SU-DHL-6 (cell line): Measurements from ENCODE around the gene CMTM3.

Source experiments
- H2AFZ ChIP-seq: fragments of 200-600 bp; sonication (generic); 2 replicates; pipeline ENCODE4 v1.6.1; 2014; ENCODE audit warnings: low read depth, mild to moderate bottlenecking, moderate library complexity, mixed read lengths, antibody characterized with exemption, low read length; ENCODE audit not compliant: severe bottlenecking
- H3F3A ChIP-seq: fragments of 200-600 bp; shearing (Covaris generic); 2 replicates; pipeline ENCODE4 v1.6.0; 2016; ENCODE audit warnings: antibody characterized with exemption, mild to moderate bottlenecking; ENCODE audit not compliant: insufficient read depth
- H3K27ac ChIP-seq: fragments of 200-600 bp; sonication (generic); 2 replicates; pipeline ENCODE4 v1.5.1; 2016; ENCODE audit warnings: low read depth, mild to moderate bottlenecking, low read length, moderate library complexity, mixed read lengths
- H3K27me3 ChIP-seq: fragments of 200-600 bp; sonication (generic), shearing (Covaris generic); 2 replicates; pipeline ENCODE4 v1.6.0; 2014; ENCODE audit warnings: mild to moderate bottlenecking, low read length
- H3K36me3 ChIP-seq: fragments of 200-600 bp; sonication (generic); 2 replicates; pipeline ENCODE4 v1.6.1; 2014; ENCODE audit warnings: mild to moderate bottlenecking, low read length, mixed read lengths
- H3K4me2 ChIP-seq: fragments of 300-600, 200-600 bp; shearing (Covaris generic), sonication (generic); 2 replicates; pipeline ENCODE4 v1.6.0; 2014; ENCODE audit warnings: low read length, low read depth, mild to moderate bottlenecking; ENCODE audit not compliant: poor library complexity, severe bottlenecking
- H3K4me3 ChIP-seq: fragments of 200-600 bp; sonication (generic); 2 replicates; pipeline ENCODE4 v1.5.1; 2014; ENCODE audit warnings: antibody characterized with exemption, low read length, mild to moderate bottlenecking, mixed read lengths; ENCODE audit not compliant: insufficient read depth, poor library complexity, severe bottlenecking
- H3K79me2 ChIP-seq: fragments of 200-600 bp; sonication (generic); 2 replicates; pipeline ENCODE4 v1.6.1; 2014; ENCODE audit warnings: mild to moderate bottlenecking, low read length, moderate library complexity; ENCODE audit not compliant: insufficient read depth
- H3K9ac ChIP-seq: fragments of 200-600 bp; sonication (generic); 2 replicates; pipeline ENCODE4 v1.7.0; 2014; ENCODE audit warnings: mild to moderate bottlenecking, low read length
- H3K9me2 ChIP-seq: fragments of 200-600 bp; sonication (generic); replicated peaks from 2 replicates; pipeline ENCODE4 v1.6.1; 2014; ENCODE audit warnings: low read length; ENCODE audit not compliant: insufficient read depth
- H3K9me3 ChIP-seq: fragments of 200-600 bp; sonication (generic); 2 replicates; pipeline ENCODE4 v1.6.1; 2014; ENCODE audit warnings: low read length, mixed read lengths; ENCODE audit not compliant: insufficient read depth
- H4K20me1 ChIP-seq: fragments of 200-600 bp; sonication (generic); 2 replicates; pipeline ENCODE4 v1.6.1; 2014; ENCODE audit warnings: low read depth, mild to moderate bottlenecking, antibody characterized with exemption, low read length, moderate library complexity, mixed read lengths
- CTCF ChIP-seq: fragments of 200-600 bp; sonication (generic); IDR thresholded peaks from one replicate; pipeline ENCODE4 v1.5.1; 2017; ENCODE audit warnings: antibody characterized with exemption, mild to moderate bottlenecking, low read length, moderate library complexity; ENCODE audit not compliant: insufficient read depth, poor library complexity, severe bottlenecking
- EZH2phosphoT487 ChIP-seq: fragments of 200-600 bp; sonication (generic), shearing (Covaris generic); conservative IDR thresholded peaks from 2 replicates; pipeline ENCODE4 v1.6.1; 2018; ENCODE audit warnings: mild to moderate bottlenecking, antibody characterized with exemption, low read length, moderate library complexity, mixed read lengths

Gene CMTM3

GRCh38 chr16:66574531-66574930 lies 30.0 kb upstream of the CMTM3 start:
- Histone ChIP-seq H3K9me3 (no peaks in the 10 kb centered on the region), H3K4me3 (no peak overlapping the region), H3K79me2 (no peaks in the 10 kb centered on the region), H2AFZ (no peak overlapping the region), H3F3A (peaks cover 2% of the 10 kb centered on the region; the same call in 1 of the 2 replicates), H3K27ac (no peak overlapping the region), H3K36me3 (no peaks in the 10 kb centered on the region), H3K9me2 (no peaks in the 10 kb centered on the region), H4K20me1 (no peaks in the 10 kb centered on the region), H3K9ac (no peak overlapping the region), H3K27me3 (no peaks in the 10 kb centered on the region), H3K4me2 (no peak overlapping the region)
- no peak for TF ChIP-seq CTCF
- TF ChIP-seq EZH2phosphoT487, result no peak

- H3K36me3 ChIP-seq, result no peaks in the 10 kb centered on the region
- H3K79me2 ChIP-seq, result no peaks in the 10 kb centered on the region
- H3K9me3 ChIP-seq, result no peaks in the 10 kb centered on the region
- H3K27ac ChIP-seq, result no peak overlapping the region
- no peak overlapping the region for H3K9ac ChIP-seq
- no peaks in the 10 kb centered on the region for H3F3A ChIP-seq
- H3K27me3 ChIP-seq, result no peaks in the 10 kb centered on the region
- TF ChIP-seq EZH2phosphoT487 (no peak), CTCF (no peak)
- no peak overlapping the region for H3K4me3 ChIP-seq
- H3K4me2 ChIP-seq, result no peak overlapping the region
- no peak overlapping the region for H2AFZ ChIP-seq
- no peaks in the 10 kb centered on the region for H3K9me2 ChIP-seq
- H4K20me1 ChIP-seq, result no peaks in the 10 kb centered on the region
Observed at GRCh38 chr16:66575060-66575459, 29.4 kb upstream of the CMTM3 start.

GRCh38 chr16:66576296-66576695 lies 28.2 kb upstream of the CMTM3 start:
- Histone ChIP-seq H3K27me3 (no peaks in the 10 kb centered on the region), H3K9me3 (no peaks in the 10 kb centered on the region), H3K9ac (no peak overlapping the region), H3K79me2 (no peaks in the 10 kb centered on the region), H3K4me2 (no peak overlapping the region), H4K20me1 (no peaks in the 10 kb centered on the region), H3K4me3 (no peak overlapping the region), H3K36me3 (no peaks in the 10 kb centered on the region), H3F3A (no peaks in the 10 kb centered on the region), H2AFZ (no peak overlapping the region), H3K27ac (no peak overlapping the region), H3K9me2 (no peaks in the 10 kb centered on the region)
- TF ChIP-seq EZH2phosphoT487 (no peak), CTCF (no peak)
